HG03460 (cell line): ENCODE results near the gene ALLC.
"Not testable (repeated sequence)": the region's sequence is repeated elsewhere in the genome, so short reads cannot be mapped to it uniquely, and the experiment has no call there.

Experiments
- ATAC-seq: cut with Tn5 transposase; IDR thresholded peaks from one replicate; pipeline ENCODE4 v1.9.1; 2021; ENCODE audit not compliant: unreplicated experiment

ALLC gene

DNA sequence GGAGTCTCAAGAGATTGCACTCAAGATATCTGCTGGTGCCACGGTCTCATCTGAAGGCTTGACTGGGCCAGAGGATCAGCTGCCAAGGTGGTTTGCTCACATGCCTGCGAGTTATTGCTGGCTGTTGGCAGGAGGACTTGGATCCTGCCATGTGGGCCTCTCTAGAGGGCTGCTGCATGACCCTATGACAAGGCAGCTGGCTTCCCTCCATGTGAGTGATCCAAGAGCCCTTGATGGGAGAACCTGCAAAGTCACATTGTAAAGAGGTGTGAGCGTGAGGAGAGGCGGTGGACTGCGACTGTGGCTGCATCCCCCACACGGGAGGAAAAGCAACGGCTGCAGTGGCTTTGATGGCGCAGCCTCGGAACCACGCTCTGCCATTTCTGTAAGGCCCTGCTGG, 4.0 kb upstream of the ALLC start:
- ATAC-seq, result no peak

DNA sequence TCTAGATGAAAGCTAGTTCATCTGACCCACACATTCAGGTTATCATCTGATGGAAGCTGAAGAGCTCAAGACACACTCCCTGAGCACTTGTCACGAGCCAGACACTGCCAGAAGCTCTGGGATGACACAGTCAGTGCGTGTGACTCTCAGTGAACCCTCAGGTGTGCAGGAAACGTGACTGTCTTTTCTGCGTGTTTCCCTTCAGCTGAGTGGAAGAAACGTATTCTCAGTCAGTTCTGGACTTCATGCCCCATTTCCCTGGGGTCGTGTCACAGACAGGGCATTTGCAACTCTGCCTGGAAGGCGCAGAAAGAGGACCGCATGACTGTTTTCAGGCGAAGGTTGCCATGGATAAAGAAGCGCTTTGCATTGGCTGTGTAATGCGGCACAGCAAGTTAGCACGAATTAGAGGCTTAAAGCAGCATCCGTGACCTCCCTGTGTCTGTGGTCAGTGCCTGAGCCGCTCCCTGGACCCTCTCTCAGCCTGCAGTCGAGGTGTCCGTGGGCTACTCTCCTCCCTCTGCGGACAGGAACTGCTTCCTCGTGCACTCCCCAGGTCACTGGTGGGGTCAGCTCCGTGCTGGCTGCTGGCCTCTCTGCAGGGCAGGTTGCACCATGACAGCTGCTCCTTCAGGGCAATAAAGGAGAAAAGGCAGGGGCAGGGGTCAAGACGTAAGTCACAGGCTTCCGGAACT, 3.3 kb upstream of the ALLC start:
- ATAC-seq, result no peak

GRCh38 chr2:3655871-3656761, 1.9 kb upstream of the ALLC start:
- ATAC-seq, result no peak

- ATAC-seq, result no peak
Measured at GRCh38 chr2:3656762-3657721, 958 bp upstream of the ALLC start.

GRCh38 chr2:3659447-3660432, 1.7 kb downstream of the ALLC start:
- no peak for ATAC-seq

- not testable (repeated sequence) for ATAC-seq
Measured at GRCh38 chr2:3660640-3661039, 2.6 kb downstream of the ALLC start.

GRCh38 chr2:3661149-3661660, 3.2 kb downstream of the ALLC start:
- ATAC-seq, result no peak

DNA sequence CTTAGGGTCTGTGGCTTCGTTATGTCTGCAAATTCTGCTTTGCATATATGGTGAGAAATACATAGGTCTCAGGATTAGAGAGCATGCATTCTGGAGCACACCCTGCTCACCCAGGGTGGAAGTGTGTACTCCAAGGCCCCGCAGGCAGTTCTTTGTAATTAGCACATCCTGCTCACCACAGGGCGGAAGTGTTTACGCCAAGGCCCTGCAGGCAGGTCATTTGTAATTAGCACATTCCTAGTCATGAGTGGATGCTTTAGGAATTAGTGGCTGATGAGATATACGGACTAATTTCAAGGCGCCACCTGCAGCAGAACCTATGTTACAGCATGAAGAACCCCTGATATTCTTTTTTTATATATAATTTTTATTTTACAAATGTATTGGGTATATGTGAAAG, 4.2 kb downstream of the ALLC start:
- ATAC-seq, result no peak

- no peak for ATAC-seq
Measured at GRCh38 chr2:3664118-3664517, 6.1 kb downstream of the ALLC start.

DNA sequence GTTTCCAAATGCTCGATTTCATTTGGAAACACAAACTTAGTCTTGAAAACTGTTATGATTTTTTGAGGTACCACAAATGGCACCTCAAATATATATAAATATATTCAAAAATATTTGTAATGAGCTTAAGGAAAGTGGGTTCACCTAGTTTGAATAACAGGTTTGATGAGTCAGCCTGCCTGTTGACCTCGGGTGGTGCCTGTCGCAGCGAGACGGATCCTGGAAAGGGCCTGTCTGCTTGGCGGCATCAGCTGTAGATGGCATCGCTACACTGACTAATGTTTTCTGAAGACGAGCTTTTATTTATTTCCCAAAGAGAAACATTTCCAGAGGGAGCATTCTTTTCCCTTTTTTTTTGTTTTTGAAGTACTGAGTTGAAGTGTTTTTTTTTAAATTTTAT, 6.9 kb downstream of the ALLC start:
- ATAC-seq, result no peak

DNA sequence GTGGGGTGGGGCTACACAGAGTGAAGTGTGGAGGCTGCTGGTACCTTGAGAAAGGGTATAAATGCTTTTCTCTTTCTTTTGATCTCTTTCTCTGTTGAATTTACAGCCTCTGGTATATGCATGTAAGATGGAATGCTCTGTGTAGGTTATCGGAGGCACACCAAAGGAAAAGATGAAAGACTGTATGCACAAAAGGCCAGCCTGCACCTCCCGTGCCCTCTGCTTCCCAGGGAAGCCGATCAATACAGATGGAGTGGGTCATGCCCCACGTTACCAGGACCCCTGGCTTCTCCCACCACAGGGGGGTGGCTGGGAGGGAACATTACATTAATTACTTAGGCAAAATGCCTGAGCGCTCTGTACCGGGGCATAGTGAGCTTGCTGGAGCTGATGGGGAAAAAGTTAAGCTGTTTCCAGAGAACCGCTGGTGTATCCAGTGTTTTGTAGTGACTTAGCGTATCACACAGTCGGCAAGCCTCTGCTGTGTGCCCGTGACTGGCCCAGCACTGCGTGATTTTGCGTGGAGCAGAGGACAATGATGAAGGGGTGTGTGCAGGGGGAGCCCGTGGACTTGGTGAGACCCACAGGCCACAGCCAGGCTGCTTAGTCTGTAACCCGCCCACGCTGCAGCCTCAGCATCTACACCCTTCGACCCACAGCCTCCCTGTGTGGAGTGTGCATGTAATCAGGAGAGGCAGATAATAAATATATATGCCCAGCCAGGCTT, 8.0 kb downstream of the ALLC start:
- no peak for ATAC-seq

DNA sequence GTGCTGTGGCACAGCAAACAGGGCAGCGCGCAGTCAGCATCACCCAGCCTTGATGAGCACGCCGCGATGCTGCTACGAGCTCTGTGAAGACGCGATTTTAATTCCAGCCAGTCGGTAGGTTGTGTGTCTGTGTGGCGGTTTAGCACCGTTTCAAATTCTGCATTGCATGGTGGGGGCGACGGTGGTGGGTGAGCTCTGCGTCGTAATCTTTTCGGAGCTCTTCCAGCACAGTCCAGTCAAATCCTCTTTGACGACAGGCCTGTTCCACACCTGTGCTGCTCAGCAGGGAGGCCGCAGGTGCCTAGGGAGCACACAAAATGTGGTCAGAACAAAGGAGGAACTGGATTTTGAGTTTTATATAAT, 8.6 kb downstream of the ALLC start:
- no peak for ATAC-seq

DNA sequence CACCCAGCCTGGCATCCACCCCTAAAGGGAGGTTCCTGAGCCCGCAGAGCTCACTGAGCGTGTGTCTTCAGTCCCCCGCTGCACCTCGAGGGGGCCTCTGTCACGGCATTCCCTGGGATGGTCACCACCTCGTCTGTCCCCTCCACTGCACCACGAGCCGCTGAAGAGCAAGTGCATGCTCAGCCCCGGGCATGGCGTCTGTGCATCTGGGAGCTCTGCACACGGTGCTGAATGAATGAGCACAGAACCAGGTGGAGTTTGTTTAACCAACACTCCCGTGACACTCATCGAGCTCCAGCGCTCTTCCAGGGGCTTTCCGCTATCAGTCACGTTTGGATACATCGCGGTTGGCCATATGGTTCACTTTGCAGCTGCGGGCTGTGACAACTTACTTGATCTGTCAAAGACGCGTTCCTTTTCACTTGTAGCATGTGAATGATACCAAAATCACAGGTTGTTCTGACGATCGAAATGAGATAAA, 9.2 kb downstream of the ALLC start:
- ATAC-seq, result no peak

GRCh38 chr2:3669656-3670055, 11.7 kb downstream of the ALLC start:
- ATAC-seq, result no peak

GRCh38 chr2:3670376-3670775, 12.4 kb downstream of the ALLC start:
- ATAC-seq, result no peak

DNA sequence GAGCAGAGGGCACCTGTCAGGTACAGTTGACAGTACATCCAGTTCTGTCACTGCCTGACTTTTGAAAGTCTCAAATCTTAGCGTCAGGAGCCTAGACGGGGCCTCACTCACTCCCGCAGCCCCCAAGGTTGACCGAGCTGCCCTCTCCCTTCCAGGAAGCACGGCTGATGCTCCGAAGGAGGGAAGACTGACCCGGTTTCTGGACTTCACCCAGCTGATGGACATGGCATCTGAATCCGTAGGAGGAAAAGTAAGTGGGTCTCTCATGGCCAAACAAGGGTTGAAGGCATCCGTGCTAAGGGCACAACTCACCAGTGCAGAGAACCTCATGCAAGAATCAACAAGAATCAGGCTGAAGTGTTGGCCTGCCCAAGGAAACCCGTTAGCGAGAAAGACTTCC, 12.9 kb downstream of the ALLC start:
- no peak for ATAC-seq

GRCh38 chr2:3672861-3673678, 15.1 kb downstream of the ALLC start:
- no peak for ATAC-seq
